B cell (primary cell): Measurements from ENCODE around the gene THSD7A. TPM values are rescaled to one million over a fixed set of nuclear protein-coding genes. Genes with fewer than 3 reads are reported as not detected.

Experiments
- ATAC-seq: fragments of 200-7000 bp; cut with Tn5 transposase; one replicate; pipeline ENCODE4 v1.10.0; 2021; ENCODE audit warnings: low read depth, mild to moderate bottlenecking, moderate number of reproducible peaks, moderate library complexity
- CTCF ChIA-PET: fragments of 350-600 bp; sonication (Branson Sonifier 250); formaldehyde crosslinking; loops from one replicate; lab custom pipeline; 2021; ENCODE audit warnings: antibody characterized with exemption, inconsistent platforms; lab: Charles Lee
- POLR2A ChIA-PET: fragments of 350-600 bp; sonication (Branson Sonifier 250); formaldehyde crosslinking; loops from one replicate; lab custom pipeline; 2021; ENCODE audit warnings: antibody characterized with exemption; lab: Charles Lee
- DNase-seq: peaks from one replicate; pipeline ENCODE4 v3.0.0; 2013
- H2AFZ ChIP-seq: 2 replicates; pipeline ENCODE4 v1.6.1; 2012; ENCODE audit warnings: mild to moderate bottlenecking, low read depth, low read length; ENCODE audit not compliant: insufficient read depth, poor library complexity, severe bottlenecking
- H3K27ac ChIP-seq, 2 donors: 1 replicate in 1 of 2; 2 replicates in 1 of 2; pipeline ENCODE4 v1.5.1; 2012 to 2013; ENCODE audit warnings: low read length in 2 of 2, mild to moderate bottlenecking in 2 of 2, moderate library complexity in 1 of 2
- H3K27me3 ChIP-seq, 4 experiments: fragments of 200-600 bp in 1 of 4; sonication (generic) in 1 of 4; replicated peaks in 1 of 4; 1 replicate in 2 of 4; 2 replicates in 2 of 4; pipeline versions ENCODE4 v1.6.1 to v1.7.0; 2013 to 2016; ENCODE audit warnings: low read length in 3 of 4, mild to moderate bottlenecking in 2 of 4, mixed read lengths in 1 of 4, moderate library complexity in 1 of 4; ENCODE audit not compliant: insufficient read depth in 4 of 4, control insufficient read depth in 3 of 4; ENCODE audit errors: control extremely low read depth in 1 of 4
- H3K36me3 ChIP-seq, 2 experiments: replicated peaks in 1 of 2; 1 replicate in 1 of 2; 2 replicates in 1 of 2; pipeline versions ENCODE4 v1.6.1 to v1.7.1; 2013; ENCODE audit warnings: low read length in 1 of 2; ENCODE audit not compliant: insufficient read depth in 2 of 2, control insufficient read depth in 1 of 2; ENCODE audit errors: control extremely low read depth in 1 of 2, extremely low read depth in 1 of 2
- H3K4me1 ChIP-seq, 2 donors: fragments of 200-600 bp in 1 of 2; sonication (generic) in 1 of 2; 1 replicate in 1 of 2; 2 replicates in 1 of 2; pipeline versions ENCODE4 v1.5.1 to v1.6.1; 2013 to 2017; ENCODE audit warnings: low read length in 2 of 2; ENCODE audit not compliant: control insufficient read depth in 2 of 2, insufficient read depth in 2 of 2
- H3K4me2 ChIP-seq: replicated peaks from 2 replicates; pipeline ENCODE3; 2012; ENCODE audit warnings: mild to moderate bottlenecking, low read depth, low read length; ENCODE audit not compliant: poor library complexity, severe bottlenecking
- H3K4me3 ChIP-seq, 5 experiments: fragments of 200-600 bp in 1 of 5; sonication (generic) in 1 of 5; 1 replicate in 3 of 5; 2 replicates in 2 of 5; pipeline versions ENCODE4 v1.5.1 to v1.7.0; 2011 to 2016; ENCODE audit warnings: low read length in 4 of 5, mild to moderate bottlenecking in 4 of 5, low read depth in 2 of 5, control low read depth in 1 of 5, moderate library complexity in 1 of 5; ENCODE audit not compliant: insufficient read depth in 1 of 5; ENCODE audit errors: control extremely low read depth in 1 of 5, extremely low read depth in 1 of 5
- H3K79me2 ChIP-seq: fragments of 200-600 bp; sonication (generic); one replicate; pipeline ENCODE4 v1.6.0; 2016; ENCODE audit warnings: low read length; ENCODE audit not compliant: control insufficient read depth, insufficient read depth
- H3K9ac ChIP-seq: fragments of 200-600 bp; sonication (generic); 2 replicates; pipeline ENCODE4 v1.6.1; 2017; ENCODE audit warnings: mild to moderate bottlenecking, low read length, moderate library complexity
- H3K9me3 ChIP-seq, 3 donors: one replicate each; pipeline versions ENCODE4 v1.6.1 to v1.7.1; 2013; ENCODE audit warnings: low read length in 2 of 3; ENCODE audit not compliant: control insufficient read depth in 2 of 3, insufficient read depth in 1 of 3; ENCODE audit errors: control extremely low read depth in 1 of 3
- H4K20me1 ChIP-seq: 2 replicates; pipeline ENCODE4 v1.6.0; 2012; ENCODE audit warnings: mild to moderate bottlenecking, low read length; ENCODE audit not compliant: insufficient read depth, control insufficient read depth, poor library complexity, severe bottlenecking
- H3K27ac Mint-ChIP-seq: one replicate; pipeline ENCODE4 v1.8.0; 2021; ENCODE audit warnings: mixed read lengths
- H3K27me3 Mint-ChIP-seq: one replicate; pipeline ENCODE4 v1.8.0; 2021; ENCODE audit warnings: mixed read lengths
- H3K4me1 Mint-ChIP-seq: one replicate; pipeline ENCODE4 v1.8.0; 2021; ENCODE audit warnings: mixed read lengths
- H3K4me3 Mint-ChIP-seq: one replicate; pipeline ENCODE4 v1.8.0; 2021; ENCODE audit warnings: mixed read lengths
- H3K9me3 Mint-ChIP-seq: one replicate; pipeline ENCODE4 v1.8.0; 2022; ENCODE audit warnings: mixed read lengths; ENCODE audit not compliant: insufficient read depth
- EZH2 ChIP-seq: IDR thresholded peaks from 2 replicates; pipeline ENCODE4 v1.6.1; 2012; ENCODE audit warnings: borderline replicate concordance, low read depth, mild to moderate bottlenecking, moderate library complexity, low read length; ENCODE audit not compliant: insufficient read depth, poor library complexity, severe bottlenecking
- WGBS: methylation state at CpG from one replicate; pipeline ENCODE4 v1.1.5; 2013; ENCODE audit warnings: missing lambda C conversion rate; ENCODE audit not compliant: insufficient coverage; 5-methylcytosine and 5-hydroxymethylcytosine counted together
- intact Hi-C: fragments of 100-400 bp; cut with micrococcal nuclease; formaldehyde crosslinking; loops from one replicate; pipeline ENCODE4 v1.10.0; 2022
- polyA plus RNA-seq: library from polyadenylated mRNA; depleted of rRNA; stranded (reverse); fragments of >200 nt; gene quantifications from 2 replicates; pipeline ENCODE4 v1.2.3, GENCODE V29; 2012
- total RNA-seq, 2 donors: library from RNA; stranded (reverse); fragments of 120-200 nt in 1 of 2; gene quantifications; 1 replicate in 1 of 2; 2 replicates in 1 of 2; pipeline versions ENCODE4 v1.2.3 to v1.2.4, GENCODE V29; 2013 to 2022
- TF ChIP-seq, protein P1 (sequence below): fragments of 200-600 bp; IDR thresholded peaks from one replicate; pipeline ENCODE4 v1.8.0; 2022; ENCODE audit warnings: antibody characterized with exemption, mild to moderate bottlenecking

The THSD7A gene
- total and polyA plus RNA-seq, 2 donors (not counting 1 experiment from before 2014, with no cell fraction given), result not detected

DNA sequence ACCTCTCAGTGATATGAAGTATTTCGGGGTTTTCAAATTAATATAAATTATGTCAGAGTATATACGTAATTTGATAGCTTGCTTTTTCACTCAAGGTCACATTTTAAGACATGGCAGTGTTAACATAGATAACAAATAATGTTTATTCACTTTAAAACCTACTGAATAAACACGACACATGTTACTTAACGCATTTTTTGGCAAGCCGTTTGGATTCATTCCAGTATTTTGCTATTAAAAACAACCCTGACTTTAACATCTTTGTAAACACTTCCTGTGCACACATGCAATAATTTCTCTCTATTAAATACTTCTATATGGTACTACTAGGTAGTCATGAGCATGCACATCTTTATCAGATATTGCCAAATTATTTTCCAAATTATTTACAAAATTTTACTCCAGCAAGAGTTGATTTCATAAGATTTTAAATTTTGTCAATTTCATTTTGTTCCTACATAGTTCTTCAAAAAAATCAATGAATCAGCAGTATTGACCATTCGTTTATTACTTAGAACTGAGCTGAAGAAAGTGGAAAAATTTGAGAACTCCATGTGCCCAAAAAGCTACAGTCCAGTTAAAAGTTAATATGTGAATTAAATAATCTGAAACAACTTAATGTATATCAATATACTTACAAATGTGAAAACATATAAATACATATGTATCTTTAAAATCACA, 26.8 kb upstream of the THSD7A start:
- H3K36me3 ChIP-seq, result no peaks in the 10 kb centered on the region
- ATAC-seq (no peak), DNase-seq (no peak)
- H3K9ac ChIP-seq, result no peak overlapping the region
- H3K4me3 ChIP-seq, result no peak overlapping the region
- no peaks in the 10 kb centered on the region for H3K9me3 ChIP-seq
- intact Hi-C loops, result no loop called here
- H3K27me3 Mint-ChIP-seq, result no peaks in the 10 kb centered on the region
- CTCF ChIA-PET, result no interaction called here
- no peaks in the 10 kb centered on the region for H3K4me1 Mint-ChIP-seq
- no CpG with 5 or more reads among the region's 6 CpGs for WGBS
- POLR2A ChIA-PET, result no interaction called here
- no peaks in the 10 kb centered on the region for H4K20me1 ChIP-seq
- TF ChIP-seq, protein P1, sequence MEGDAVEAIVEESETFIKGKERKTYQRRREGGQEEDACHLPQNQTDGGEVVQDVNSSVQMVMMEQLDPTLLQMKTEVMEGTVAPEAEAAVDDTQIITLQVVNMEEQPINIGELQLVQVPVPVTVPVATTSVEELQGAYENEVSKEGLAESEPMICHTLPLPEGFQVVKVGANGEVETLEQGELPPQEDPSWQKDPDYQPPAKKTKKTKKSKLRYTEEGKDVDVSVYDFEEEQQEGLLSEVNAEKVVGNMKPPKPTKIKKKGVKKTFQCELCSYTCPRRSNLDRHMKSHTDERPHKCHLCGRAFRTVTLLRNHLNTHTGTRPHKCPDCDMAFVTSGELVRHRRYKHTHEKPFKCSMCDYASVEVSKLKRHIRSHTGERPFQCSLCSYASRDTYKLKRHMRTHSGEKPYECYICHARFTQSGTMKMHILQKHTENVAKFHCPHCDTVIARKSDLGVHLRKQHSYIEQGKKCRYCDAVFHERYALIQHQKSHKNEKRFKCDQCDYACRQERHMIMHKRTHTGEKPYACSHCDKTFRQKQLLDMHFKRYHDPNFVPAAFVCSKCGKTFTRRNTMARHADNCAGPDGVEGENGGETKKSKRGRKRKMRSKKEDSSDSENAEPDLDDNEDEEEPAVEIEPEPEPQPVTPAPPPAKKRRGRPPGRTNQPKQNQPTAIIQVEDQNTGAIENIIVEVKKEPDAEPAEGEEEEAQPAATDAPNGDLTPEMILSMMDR, result no peak
- no peak for TF ChIP-seq EZH2
- H3K4me3 Mint-ChIP-seq, result no peak overlapping the region
- no peaks in the 10 kb centered on the region for H3K4me1 ChIP-seq
- H3K27me3 ChIP-seq, result no peaks in the 10 kb centered on the region
- no peaks in the 10 kb centered on the region for H3K9me3 Mint-ChIP-seq
- no peak overlapping the region for H3K4me2 ChIP-seq
- H2AFZ ChIP-seq, result no peak overlapping the region
- H3K27ac ChIP-seq, result no peak overlapping the region
- no peaks in the 10 kb centered on the region for H3K79me2 ChIP-seq
- no peak overlapping the region for H3K27ac Mint-ChIP-seq

DNA sequence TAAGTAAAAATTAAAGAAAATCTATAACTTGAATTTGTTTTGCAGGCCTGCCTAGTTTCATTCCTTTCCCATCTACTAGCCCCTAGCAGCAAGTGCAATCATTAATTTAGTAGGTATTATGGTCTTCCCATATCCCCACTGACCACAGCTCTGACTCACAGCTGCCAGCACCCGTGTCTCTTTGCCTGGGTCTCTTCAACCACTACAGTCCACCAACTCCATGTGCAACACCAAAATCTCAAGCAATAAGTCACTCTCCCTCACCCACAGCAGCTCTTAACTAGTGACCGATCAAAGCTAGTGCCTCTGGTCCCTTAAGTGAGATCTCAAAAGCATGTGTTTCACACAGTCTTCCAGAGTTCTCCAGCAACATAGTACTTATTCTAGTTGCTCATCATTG, 26.0 kb upstream of the THSD7A start:
- no peak overlapping the region for H3K9ac ChIP-seq
- Mint-ChIP-seq H3K27me3 (no peaks in the 10 kb centered on the region), H3K9me3 (no peaks in the 10 kb centered on the region), H3K4me1 (no peaks in the 10 kb centered on the region), H3K27ac (no peak overlapping the region), H3K4me3 (no peak overlapping the region)
- POLR2A ChIA-PET, result no interaction called here
- H3K36me3 ChIP-seq, result no peaks in the 10 kb centered on the region
- intact Hi-C loops, result no loop called here
- WGBS, result 94% methylated on average over 1 of the region's 2 CpGs
- no peak overlapping the region for H3K4me2 ChIP-seq
- TF ChIP-seq, protein P1, result no peak
- no peak for TF ChIP-seq EZH2
- H3K4me3 ChIP-seq, result no peak overlapping the region
- H3K27ac ChIP-seq, result no peak overlapping the region
- H3K79me2 ChIP-seq, result no peaks in the 10 kb centered on the region
- H4K20me1 ChIP-seq, result no peaks in the 10 kb centered on the region
- no peak for DNase-seq
- no peaks in the 10 kb centered on the region for H3K4me1 ChIP-seq
- H2AFZ ChIP-seq, result no peak overlapping the region
- no peaks in the 10 kb centered on the region for H3K9me3 ChIP-seq
- no peaks in the 10 kb centered on the region for H3K27me3 ChIP-seq
- ATAC-seq, result no peak
- CTCF ChIA-PET, result no interaction called here
